ENCODE results near the gene PYGO2. TPM values are rescaled to one million over a fixed set of nuclear protein-coding genes. Genes with fewer than 3 reads are reported as not detected.

The PYGO2 gene
- polyA plus RNA-seq, 1 experiment, result 19.3 TPM

DNA sequence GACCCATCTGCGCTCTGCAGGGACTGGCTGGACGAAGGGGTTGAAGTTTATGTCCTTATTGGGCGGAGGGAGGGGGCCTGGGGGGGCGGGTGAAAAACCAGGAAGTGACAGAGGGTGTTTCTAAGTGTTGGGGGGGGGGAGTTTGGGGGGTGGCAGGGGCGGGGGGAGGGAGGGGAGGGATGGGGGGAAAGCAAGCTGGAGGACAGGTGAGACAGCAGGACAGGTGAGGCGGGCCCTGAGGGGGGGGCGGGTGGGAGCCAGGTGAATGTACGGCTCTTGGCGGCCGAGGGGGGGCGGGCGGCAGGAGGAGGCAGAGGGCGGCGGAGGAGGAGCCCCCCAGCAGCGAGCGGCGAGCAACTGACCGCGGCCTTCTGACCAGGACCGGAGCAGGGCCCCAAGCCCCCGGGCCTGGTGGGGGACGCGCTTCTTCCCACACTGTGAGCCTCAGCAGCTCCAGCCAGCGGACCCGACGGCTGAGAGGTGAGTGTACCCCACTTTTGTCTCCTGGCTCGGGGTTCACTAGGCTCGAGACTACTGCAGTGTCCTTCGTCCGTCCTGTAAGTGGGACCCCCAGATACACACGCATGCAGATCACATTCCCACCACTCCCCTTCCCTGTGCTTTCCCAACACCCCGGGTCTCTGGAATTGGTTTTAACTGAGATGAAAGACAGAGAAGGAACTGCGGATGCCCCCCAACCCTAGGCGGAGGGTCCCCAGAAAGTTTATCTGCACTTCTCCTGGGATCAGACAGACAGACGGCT is 41.1 kb upstream of the PYGO2 start, which contains the start of gene ZBTB7B:
ZBTB7B (plus strand) TSS at position 339 of the 763 bp plus-strand sequence. CDS start 11,859 bp downstream, outside the sequence.
- no peak for DNase-seq (ENCODE audit: low read depth, low spot score)
- Histone ChIP-seq H3K27ac (ENCODE audit: low read depth, low read length) (peak within 1 kb of the TSS; percentile 84), H3K9me3 (ENCODE audit: control insufficient read depth, insufficient read depth, low read length) (no peaks in the 10 kb centered on the region; the same call in 1 of the 2 replicates), H3K27me3 (ENCODE audit: control insufficient read depth, insufficient read depth, low read length) (no peaks in the 10 kb centered on the region), H3K4me3 (ENCODE audit: low read depth, low read length) (peak within 1 kb of the TSS; percentile 94)
- CTCF ChIA-PET, result interaction anchor here (0.6 to 1.0 kb wide), 4 partner anchors 15 to 43 kb away, joined by 3 to 7 read pairs (median 4); no protein-coding TSS in a partner anchor
- POLR2A ChIA-PET, result interaction anchor here (1.3 kb wide), 1 partner anchor 15 kb away, joined by 4 read pairs; no protein-coding TSS in a partner anchor
- TF ChIP-seq, protein P1, sequence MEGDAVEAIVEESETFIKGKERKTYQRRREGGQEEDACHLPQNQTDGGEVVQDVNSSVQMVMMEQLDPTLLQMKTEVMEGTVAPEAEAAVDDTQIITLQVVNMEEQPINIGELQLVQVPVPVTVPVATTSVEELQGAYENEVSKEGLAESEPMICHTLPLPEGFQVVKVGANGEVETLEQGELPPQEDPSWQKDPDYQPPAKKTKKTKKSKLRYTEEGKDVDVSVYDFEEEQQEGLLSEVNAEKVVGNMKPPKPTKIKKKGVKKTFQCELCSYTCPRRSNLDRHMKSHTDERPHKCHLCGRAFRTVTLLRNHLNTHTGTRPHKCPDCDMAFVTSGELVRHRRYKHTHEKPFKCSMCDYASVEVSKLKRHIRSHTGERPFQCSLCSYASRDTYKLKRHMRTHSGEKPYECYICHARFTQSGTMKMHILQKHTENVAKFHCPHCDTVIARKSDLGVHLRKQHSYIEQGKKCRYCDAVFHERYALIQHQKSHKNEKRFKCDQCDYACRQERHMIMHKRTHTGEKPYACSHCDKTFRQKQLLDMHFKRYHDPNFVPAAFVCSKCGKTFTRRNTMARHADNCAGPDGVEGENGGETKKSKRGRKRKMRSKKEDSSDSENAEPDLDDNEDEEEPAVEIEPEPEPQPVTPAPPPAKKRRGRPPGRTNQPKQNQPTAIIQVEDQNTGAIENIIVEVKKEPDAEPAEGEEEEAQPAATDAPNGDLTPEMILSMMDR (IDR thresholded peaks at IDR 0.05; ENCODE audit: low read depth, low read length), result no peak

DNA sequence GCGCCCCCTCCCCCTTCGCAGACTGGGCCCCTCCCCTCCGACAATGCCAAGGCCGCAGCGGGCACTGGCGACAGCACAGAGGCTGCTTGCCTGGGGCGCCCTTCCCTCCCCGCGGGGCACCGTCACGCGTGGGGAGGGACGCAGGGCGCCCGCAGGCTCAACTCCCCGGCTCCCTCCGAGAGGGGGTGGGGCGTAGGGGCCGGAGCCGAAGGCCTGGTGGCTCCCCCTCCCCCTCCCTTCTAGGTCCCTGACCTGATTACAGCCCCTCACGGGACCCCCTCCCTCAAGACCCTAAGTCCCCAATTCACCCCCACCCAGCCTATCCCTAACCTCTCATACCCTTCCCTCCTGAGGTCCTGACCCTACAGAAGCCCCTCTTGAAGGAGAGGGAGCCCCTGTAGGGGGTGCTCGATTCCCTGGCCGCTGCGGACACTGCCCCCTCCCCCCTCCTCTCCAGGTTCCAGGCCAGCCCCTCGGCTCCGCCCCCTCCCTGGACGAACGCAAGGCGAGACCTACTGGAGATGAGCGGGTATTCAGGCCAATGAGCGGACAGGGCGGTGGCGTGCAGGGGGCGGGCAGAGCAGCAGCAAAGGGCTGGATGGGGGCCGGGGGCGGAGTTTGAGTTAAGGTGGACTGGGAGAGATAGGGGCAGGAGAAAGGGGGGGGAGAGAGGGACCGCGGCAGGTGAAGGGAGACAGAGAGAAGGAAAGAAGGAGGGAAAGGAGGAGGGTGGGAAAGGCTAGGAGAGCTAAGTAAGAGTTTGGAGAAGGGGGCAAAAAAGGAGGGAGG is 40.3 kb upstream of the PYGO2 start:
- TF ChIP-seq, protein P1 (IDR thresholded peaks at IDR 0.05; ENCODE audit: low read depth, low read length), result peak; percentile 68
- Histone ChIP-seq H3K9me3 (ENCODE audit: control insufficient read depth, insufficient read depth, low read length) (no peaks in the 10 kb centered on the region; the same call in 1 of the 2 replicates), H3K27ac (ENCODE audit: low read depth, low read length) (peak overlapping the region; percentile 84), H3K4me3 (ENCODE audit: low read depth, low read length) (peak overlapping the region; percentile 94), H3K27me3 (ENCODE audit: control insufficient read depth, insufficient read depth, low read length) (no peaks in the 10 kb centered on the region)
- ChIA-PET POLR2A (interaction anchor here (1.3 kb wide), 1 partner anchor 31 kb away, joined by 4 read pairs; the partner anchor contains the start of gene SHC1), CTCF (interaction anchor here (0.6 to 1.0 kb wide), 4 partner anchors 16 to 44 kb away, joined by 3 to 7 read pairs (median 4); no protein-coding TSS in a partner anchor)
- peak; percentile 97 for DNase-seq (ENCODE audit: low read depth, low spot score)

DNA sequence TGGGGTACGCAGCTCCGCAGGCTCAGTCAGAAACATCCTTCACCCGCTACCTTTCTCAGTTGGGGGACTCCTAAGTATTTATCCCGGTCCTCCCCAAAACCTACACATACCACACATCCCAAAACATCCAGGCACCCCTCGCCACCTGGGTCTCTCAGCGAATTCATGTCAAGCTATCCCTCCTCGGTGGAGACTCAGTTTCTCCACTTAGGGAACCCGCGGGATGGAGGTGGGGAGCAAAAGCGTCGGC is 39.8 kb upstream of the PYGO2 start:
- CTCF ChIA-PET, result interaction anchor here (0.5 to 0.6 kb wide), 2 partner anchors 15 to 20 kb away, joined by 3 read pairs; no protein-coding TSS in a partner anchor

DNA sequence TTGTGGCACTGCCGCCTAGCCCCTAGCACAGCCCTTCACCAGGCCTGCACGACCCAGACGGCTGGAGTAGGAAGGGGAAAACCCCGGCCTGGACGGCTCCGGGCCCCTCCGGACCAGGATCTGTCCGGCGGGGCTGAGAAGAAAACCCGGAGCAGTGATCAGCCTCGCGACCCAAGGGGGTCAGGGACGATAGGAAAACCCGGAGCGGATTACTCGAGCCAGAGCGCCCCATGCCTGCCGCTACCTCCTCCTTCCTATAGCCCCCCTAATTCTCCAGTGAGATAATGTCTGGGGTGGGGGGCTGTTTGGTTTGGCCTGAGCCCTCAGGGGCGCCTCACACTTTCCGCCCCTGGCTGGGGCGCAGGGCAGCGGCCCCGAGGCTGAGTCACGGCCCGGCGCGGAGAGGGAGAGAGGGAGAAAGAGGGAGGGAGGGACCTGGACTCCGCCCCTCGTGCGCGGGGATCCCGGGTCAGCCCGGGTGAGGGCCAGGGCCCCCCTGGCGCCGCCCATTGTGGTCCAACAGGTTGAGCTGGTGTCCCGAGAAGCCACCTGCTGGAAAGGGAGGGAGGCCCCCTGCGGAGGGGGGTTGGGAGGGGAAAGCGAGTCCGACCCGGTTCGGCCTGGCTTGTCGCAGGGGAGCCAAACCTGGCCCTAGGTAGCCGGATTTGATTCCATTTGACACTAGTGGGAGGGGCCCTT is 39.3 kb upstream of the PYGO2 start:
- ChIA-PET CTCF (interaction anchor here (0.5 to 2.5 kb wide), 6 partner anchors 14 to 46 kb away, joined by 3 to 20 read pairs (median 4); partner anchors contain the start of gene PBXIP1), POLR2A (interaction anchor here (1.3 to 2.0 kb wide), 2 partner anchors 30 to 40 kb away, joined by 4 read pairs; partner anchors contain the start of gene SHC1)
- H3K27ac ChIP-seq (ENCODE audit: low read depth, low read length), result peak overlapping the region; percentile 84
- TF ChIP-seq, protein P1 (IDR thresholded peaks at IDR 0.05; ENCODE audit: low read depth, low read length), result no peak; the same call in none of the 2 replicates
- H3K27me3 ChIP-seq (ENCODE audit: control insufficient read depth, insufficient read depth, low read length), result no peaks in the 10 kb centered on the region
- DNase-seq (ENCODE audit: low read depth, low spot score), result peak; percentile 52
- peak overlapping the region; percentile 76 for H3K4me3 ChIP-seq (ENCODE audit: low read depth, low read length)
- H3K9me3 ChIP-seq (ENCODE audit: control insufficient read depth, insufficient read depth, low read length), result no peaks in the 10 kb centered on the region; the same call in 1 of the 2 replicates

More for the DNA sequence above, 39.8 kb upstream of the PYGO2 start:
- Histone ChIP-seq H3K4me3 (ENCODE audit: low read depth, low read length) (peak overlapping the region; percentile 76), H3K27ac (ENCODE audit: low read depth, low read length) (peak overlapping the region; percentile 84), H3K9me3 (ENCODE audit: control insufficient read depth, insufficient read depth, low read length) (no peaks in the 10 kb centered on the region; the same call in 1 of the 2 replicates), H3K27me3 (ENCODE audit: control insufficient read depth, insufficient read depth, low read length) (no peaks in the 10 kb centered on the region)
- POLR2A ChIA-PET, result interaction anchor here (1.3 kb wide), 1 partner anchor 31 kb away, joined by 4 read pairs; the partner anchor contains the start of gene SHC1
- DNase-seq (ENCODE audit: low read depth, low spot score), result no peak
- TF ChIP-seq, protein P1 (IDR thresholded peaks at IDR 0.05; ENCODE audit: low read depth, low read length), result no peak
